Activated CD4-positive, alpha-beta T cell treated with anti-CD3 and anti-CD28 coated beads, Interleukin-2, amount 10 ng/mL, durations not matched to agents 7 days and 5 days (primary cell): ENCODE measurements around the gene DNAJC13. TPM values are rescaled to one million over a fixed set of nuclear protein-coding genes. Genes with fewer than 3 reads are reported as not detected.

Experiments
- CTCF ChIA-PET: fragments of 350-600 bp; sonication (Branson Sonifier 250); formaldehyde crosslinking; loops from one replicate; lab custom pipeline; 2021; ENCODE audit warnings: antibody characterized with exemption; lab: Charles Lee
- POLR2A ChIA-PET: fragments of 350-600 bp; sonication (Branson Sonifier 250); formaldehyde crosslinking; loops from one replicate; lab custom pipeline; 2021; ENCODE audit warnings: antibody characterized with exemption; lab: Charles Lee
- DNase-seq: peaks from one replicate; pipeline ENCODE4 v3.0.0-alpha.2; 2020
- H3K27ac Mint-ChIP-seq: one replicate; pipeline ENCODE4 v1.8.0; 2021; ENCODE audit warnings: mild to moderate bottlenecking, moderate library complexity, mixed read lengths
- H3K27me3 Mint-ChIP-seq: one replicate; pipeline ENCODE4 v1.8.0; 2021; ENCODE audit warnings: mixed read lengths
- H3K36me3 Mint-ChIP-seq: one replicate; pipeline ENCODE4 v1.8.0; 2021; ENCODE audit warnings: low read depth, mixed read lengths
- H3K4me1 Mint-ChIP-seq: one replicate; pipeline ENCODE4 v1.8.0; 2021; ENCODE audit warnings: mixed read lengths
- H3K4me3 Mint-ChIP-seq: one replicate; pipeline ENCODE4 v1.8.0; 2021; ENCODE audit warnings: mild to moderate bottlenecking, moderate library complexity, mixed read lengths
- H3K9me3 Mint-ChIP-seq: one replicate; pipeline ENCODE4 v1.8.0; 2021; ENCODE audit warnings: mixed read lengths
- total RNA-seq, 2 experiments: library from RNA; stranded (reverse); gene quantifications; one replicate each; pipeline ENCODE4 v1.2.3, GENCODE V29; 2021

The DNAJC13 gene
- total RNA-seq, 2 experiments from 2014 or later = 37.3 to 38.6 TPM

DNA sequence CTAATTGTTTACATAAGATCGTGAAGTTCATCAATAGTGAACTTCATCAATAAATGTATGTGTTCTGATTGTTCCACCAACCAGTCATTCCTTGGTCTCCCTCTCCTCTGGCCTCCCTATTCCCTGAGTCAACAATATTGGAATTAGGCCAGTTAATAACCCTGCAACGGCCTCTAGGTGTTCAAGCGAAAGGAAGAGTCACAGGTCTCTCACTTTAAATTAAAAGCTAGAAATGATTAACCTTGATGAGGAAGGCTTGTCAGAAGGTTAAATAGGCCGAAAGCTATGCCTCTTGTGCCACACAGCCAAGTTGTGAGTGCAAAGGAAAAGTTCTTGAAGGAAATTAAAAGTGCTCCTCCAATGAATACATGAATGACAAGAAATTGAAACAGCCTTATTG, 90.4 kb downstream of the DNAJC13 start:
- CTCF ChIA-PET = interaction anchor here (1.0 kb wide), 1 partner anchor 15 kb away, joined by 3 read pairs; no protein-coding TSS in a partner anchor
- DNase-seq = no peak
- no peaks in the 10 kb centered on the region for H3K27me3 Mint-ChIP-seq
- POLR2A ChIA-PET = no interaction called here
- no peaks in the 10 kb centered on the region for H3K9me3 Mint-ChIP-seq
- H3K4me3 Mint-ChIP-seq = no peak overlapping the region
- H3K4me1 Mint-ChIP-seq = no peaks in the 10 kb centered on the region
- H3K36me3 Mint-ChIP-seq = peaks cover 44% of the 10 kb centered on the region
- no peak overlapping the region for H3K27ac Mint-ChIP-seq

DNA sequence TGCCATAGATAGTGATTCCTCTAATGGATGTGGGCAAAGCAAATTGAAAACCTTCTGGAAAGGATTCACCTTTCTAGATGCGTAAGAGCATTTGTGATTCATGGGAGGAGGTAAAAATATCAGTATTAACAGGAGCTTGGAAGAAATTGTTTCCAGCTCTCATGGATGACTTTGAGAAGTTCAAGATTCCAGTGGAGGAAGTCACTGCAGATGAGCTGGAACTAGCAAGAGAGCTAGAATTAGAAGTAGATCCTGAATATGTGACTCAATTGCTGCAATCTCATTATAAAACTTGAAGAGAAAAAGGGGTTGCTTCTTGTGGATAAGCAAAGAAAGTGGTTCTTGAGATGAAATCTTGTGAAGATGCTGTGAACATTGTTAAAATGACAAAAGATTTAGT, 91.8 kb downstream of the DNAJC13 start:
- ChIA-PET CTCF (interaction anchor here (0.7 to 1.5 kb wide), 3 partner anchors 17 to 104 kb away, joined by 3 to 4 read pairs (median 3); no protein-coding TSS in a partner anchor), POLR2A (no interaction called here)
- DNase-seq = no peak
- Mint-ChIP-seq H3K27me3 (no peaks in the 10 kb centered on the region), H3K9me3 (no peaks in the 10 kb centered on the region), H3K4me1 (no peaks in the 10 kb centered on the region), H3K4me3 (no peak overlapping the region), H3K27ac (no peak overlapping the region), H3K36me3 (peaks cover 42% of the 10 kb centered on the region)

DNA sequence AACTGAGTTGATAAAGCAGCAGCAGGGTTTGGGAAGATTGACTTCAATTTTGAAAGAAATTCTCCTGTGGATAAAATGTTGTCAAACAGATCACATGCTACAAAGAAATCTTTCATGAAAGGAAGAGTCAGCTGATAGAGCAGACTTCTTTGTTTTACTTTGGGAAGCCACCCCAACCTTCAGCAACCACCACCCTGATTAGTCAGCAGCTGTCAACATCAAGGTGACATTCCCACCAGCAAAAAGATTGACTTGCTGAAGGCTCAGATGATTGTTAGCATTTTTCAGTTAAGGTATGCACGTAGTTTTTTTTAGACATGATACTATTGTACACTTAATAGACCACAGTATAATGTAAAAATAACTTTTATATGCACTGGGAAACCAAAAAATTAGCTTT, 92.2 kb downstream of the DNAJC13 start:
- Mint-ChIP-seq H3K36me3 (peaks cover 44% of the 10 kb centered on the region), H3K27ac (no peak overlapping the region), H3K27me3 (no peaks in the 10 kb centered on the region), H3K4me3 (no peak overlapping the region), H3K4me1 (no peaks in the 10 kb centered on the region), H3K9me3 (no peaks in the 10 kb centered on the region)
- ChIA-PET CTCF (interaction anchor here (0.7 to 1.5 kb wide), 4 partner anchors 17 to 104 kb away, joined by 3 to 4 read pairs (median 3); no protein-coding TSS in a partner anchor), POLR2A (no interaction called here)
- DNase-seq = no peak

DNA sequence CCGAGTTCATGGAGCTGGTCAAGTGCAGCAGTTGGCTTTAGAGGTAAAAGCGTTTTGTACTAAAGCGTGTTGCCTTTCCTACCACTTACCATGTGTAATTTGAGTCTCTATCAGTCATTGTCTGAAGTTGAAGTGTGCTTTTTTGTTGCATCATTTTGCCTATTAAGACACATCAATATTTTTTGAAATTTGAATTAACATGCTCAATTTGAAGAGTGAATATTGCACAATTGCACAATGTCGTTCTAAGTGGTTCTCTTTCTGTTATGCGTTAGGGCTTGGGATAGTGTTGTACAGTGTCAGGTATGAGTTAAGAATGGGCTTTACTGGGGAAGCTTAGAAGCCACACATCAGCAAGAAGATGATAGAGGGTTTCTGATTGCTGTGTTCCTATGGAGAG, 95.8 kb downstream of the DNAJC13 start:
- H3K27ac Mint-ChIP-seq = no peak overlapping the region
- H3K4me3 Mint-ChIP-seq = no peak overlapping the region
- no peaks in the 10 kb centered on the region for H3K27me3 Mint-ChIP-seq
- no peak for DNase-seq
- peaks cover 37% of the 10 kb centered on the region for H3K36me3 Mint-ChIP-seq
- no peaks in the 10 kb centered on the region for H3K4me1 Mint-ChIP-seq
- ChIA-PET CTCF (interaction anchor here (0.8 to 1.4 kb wide), 2 partner anchors 13 to 14 kb away, joined by 3 read pairs; no protein-coding TSS in a partner anchor), POLR2A (no interaction called here)
- H3K9me3 Mint-ChIP-seq = no peaks in the 10 kb centered on the region

DNA sequence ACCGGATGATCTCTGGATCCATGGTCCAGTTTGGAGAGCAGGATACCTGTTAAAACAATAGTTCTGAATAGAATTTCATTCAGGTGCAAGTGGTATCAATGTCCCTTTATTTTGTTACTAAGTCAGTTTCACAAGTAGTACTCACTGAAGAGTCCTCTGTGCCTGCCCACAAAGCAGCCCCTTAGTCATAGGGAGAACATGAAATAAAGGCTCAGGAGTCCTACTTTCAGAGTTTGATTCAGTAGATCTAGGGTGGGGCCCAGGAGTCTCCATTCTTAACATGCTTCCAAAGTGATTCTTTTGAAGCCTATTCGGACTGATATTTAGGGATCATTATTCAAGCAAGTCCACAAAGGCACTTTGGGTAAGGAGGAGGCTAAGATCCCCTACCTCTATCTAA, 100.0 kb downstream of the DNAJC13 start:
- H3K4me3 Mint-ChIP-seq = no peak overlapping the region
- no peaks in the 10 kb centered on the region for H3K27me3 Mint-ChIP-seq
- H3K36me3 Mint-ChIP-seq = peaks cover 53% of the 10 kb centered on the region
- no peaks in the 10 kb centered on the region for H3K9me3 Mint-ChIP-seq
- H3K27ac Mint-ChIP-seq = no peak overlapping the region
- CTCF ChIA-PET = no interaction called here
- H3K4me1 Mint-ChIP-seq = peaks cover 10% of the 10 kb centered on the region
- DNase-seq = no peak
- POLR2A ChIA-PET = no interaction called here

DNA sequence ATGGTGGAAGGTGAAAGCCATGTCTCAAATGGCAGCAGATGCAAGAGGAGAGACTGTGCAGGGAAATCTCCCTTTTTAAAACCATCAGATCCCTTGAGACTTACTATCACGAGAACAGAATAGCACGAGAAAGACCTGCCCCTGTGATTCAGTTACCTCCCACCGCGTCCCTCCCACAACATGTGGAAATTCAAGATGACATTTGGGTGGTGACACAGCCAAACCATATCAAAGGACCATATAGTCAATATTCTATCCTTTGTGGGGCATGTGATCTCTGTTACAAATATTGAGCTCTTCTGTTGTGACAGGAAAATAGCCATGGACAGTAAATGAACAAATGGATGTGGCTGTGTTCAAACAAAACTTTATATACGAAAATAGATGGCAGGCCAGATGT, 102.6 kb downstream of the DNAJC13 start:
- peaks cover 62% of the 10 kb centered on the region for H3K36me3 Mint-ChIP-seq
- no peaks in the 10 kb centered on the region for H3K9me3 Mint-ChIP-seq
- POLR2A ChIA-PET = no interaction called here
- no peak overlapping the region for H3K4me3 Mint-ChIP-seq
- no peak overlapping the region for H3K27ac Mint-ChIP-seq
- no peaks in the 10 kb centered on the region for H3K27me3 Mint-ChIP-seq
- CTCF ChIA-PET = interaction anchor here (1.6 kb wide), 1 partner anchor 10 kb away, joined by 3 read pairs; no protein-coding TSS in a partner anchor
- H3K4me1 Mint-ChIP-seq = peaks cover 16% of the 10 kb centered on the region
- no peak for DNase-seq

DNA sequence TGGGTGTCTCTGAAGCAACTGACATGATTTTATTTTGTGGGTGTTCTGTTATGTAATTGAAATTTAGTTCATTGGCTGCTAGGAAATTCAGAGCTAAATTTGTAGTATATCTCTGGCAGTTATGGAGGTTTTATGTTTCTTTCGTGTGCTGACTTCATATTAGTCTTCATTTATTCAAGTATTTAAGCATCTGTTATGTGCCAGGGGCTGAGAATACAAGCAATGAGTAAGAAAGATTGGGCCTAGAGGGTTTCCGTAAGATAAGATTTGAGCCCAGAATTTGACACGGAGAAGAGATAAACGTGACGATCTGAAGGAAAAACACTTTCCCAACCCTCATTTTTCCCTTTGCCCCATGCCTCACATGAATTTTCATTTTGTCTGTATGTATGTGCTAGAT, 104.6 kb downstream of the DNAJC13 start:
- CTCF ChIA-PET = interaction anchor here (1.6 kb wide), 1 partner anchor 9 kb away, joined by 3 read pairs; no protein-coding TSS in a partner anchor
- Mint-ChIP-seq H3K4me3 (no peak overlapping the region), H3K27me3 (no peaks in the 10 kb centered on the region), H3K27ac (peak overlapping the region; percentile 61), H3K36me3 (peaks cover 68% of the 10 kb centered on the region), H3K4me1 (peaks cover 16% of the 10 kb centered on the region), H3K9me3 (no peaks in the 10 kb centered on the region)
- POLR2A ChIA-PET = interaction anchor here (0.7 kb wide), 1 partner anchor 99 kb away, joined by 3 read pairs; no protein-coding TSS in a partner anchor
- DNase-seq = no peak

DNA sequence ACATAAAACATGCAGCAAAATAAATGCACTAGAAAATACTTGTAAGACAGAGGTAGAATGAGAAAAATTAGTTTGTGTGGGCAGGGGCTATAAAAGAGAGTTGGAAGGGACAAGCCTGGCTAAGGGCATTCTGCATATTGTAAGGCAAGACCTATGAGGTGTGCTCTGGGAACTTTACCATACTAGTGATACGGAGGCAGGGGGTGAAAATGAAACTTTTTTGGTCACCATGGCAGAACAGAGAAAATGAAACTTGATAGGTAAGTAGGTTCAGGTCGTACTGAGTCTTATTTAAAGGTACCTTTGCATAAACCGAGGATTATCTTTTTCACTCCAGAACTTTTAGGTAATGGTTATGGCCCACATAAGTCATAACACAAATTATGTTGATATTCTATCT, 105.1 kb downstream of the DNAJC13 start:
- H3K4me1 Mint-ChIP-seq = peaks cover 16% of the 10 kb centered on the region
- CTCF ChIA-PET = no interaction called here
- peak; percentile 33 for DNase-seq
- peaks cover 65% of the 10 kb centered on the region for H3K36me3 Mint-ChIP-seq
- H3K4me3 Mint-ChIP-seq = no peak overlapping the region
- POLR2A ChIA-PET = interaction anchor here (0.7 kb wide), 1 partner anchor 100 kb away, joined by 3 read pairs; no protein-coding TSS in a partner anchor
- H3K9me3 Mint-ChIP-seq = no peaks in the 10 kb centered on the region
- no peaks in the 10 kb centered on the region for H3K27me3 Mint-ChIP-seq
- H3K27ac Mint-ChIP-seq = peak overlapping the region; percentile 61

DNA sequence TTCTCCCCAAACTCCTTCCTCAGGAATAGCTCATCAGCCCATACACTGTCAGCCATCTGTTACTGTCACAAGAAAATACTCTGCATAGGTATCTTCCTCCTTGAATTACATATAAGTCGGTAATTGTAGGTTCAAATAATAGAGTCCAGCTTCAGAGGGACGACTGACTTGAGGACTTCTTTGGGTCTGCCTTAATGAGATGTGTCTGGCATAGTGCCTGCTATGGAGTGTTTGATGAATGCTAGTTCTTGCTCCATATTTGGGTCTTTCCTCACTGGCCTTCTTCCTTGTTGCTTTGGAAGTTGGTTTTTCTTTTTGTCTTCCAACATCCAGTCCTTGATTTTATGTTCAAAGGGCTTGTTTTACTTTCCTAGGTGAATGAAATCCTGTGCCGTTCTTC, 113.3 kb downstream of the DNAJC13 start:
- Mint-ChIP-seq H3K9me3 (no peaks in the 10 kb centered on the region), H3K27ac (no peak overlapping the region), H3K36me3 (peaks cover 32% of the 10 kb centered on the region), H3K27me3 (no peaks in the 10 kb centered on the region), H3K4me3 (no peak overlapping the region), H3K4me1 (no peaks in the 10 kb centered on the region)
- POLR2A ChIA-PET = no interaction called here
- DNase-seq = no peak
- CTCF ChIA-PET = interaction anchor here (0.9 to 1.1 kb wide), 2 partner anchors 10 to 112 kb away, joined by 3 to 5 read pairs; no protein-coding TSS in a partner anchor

DNA sequence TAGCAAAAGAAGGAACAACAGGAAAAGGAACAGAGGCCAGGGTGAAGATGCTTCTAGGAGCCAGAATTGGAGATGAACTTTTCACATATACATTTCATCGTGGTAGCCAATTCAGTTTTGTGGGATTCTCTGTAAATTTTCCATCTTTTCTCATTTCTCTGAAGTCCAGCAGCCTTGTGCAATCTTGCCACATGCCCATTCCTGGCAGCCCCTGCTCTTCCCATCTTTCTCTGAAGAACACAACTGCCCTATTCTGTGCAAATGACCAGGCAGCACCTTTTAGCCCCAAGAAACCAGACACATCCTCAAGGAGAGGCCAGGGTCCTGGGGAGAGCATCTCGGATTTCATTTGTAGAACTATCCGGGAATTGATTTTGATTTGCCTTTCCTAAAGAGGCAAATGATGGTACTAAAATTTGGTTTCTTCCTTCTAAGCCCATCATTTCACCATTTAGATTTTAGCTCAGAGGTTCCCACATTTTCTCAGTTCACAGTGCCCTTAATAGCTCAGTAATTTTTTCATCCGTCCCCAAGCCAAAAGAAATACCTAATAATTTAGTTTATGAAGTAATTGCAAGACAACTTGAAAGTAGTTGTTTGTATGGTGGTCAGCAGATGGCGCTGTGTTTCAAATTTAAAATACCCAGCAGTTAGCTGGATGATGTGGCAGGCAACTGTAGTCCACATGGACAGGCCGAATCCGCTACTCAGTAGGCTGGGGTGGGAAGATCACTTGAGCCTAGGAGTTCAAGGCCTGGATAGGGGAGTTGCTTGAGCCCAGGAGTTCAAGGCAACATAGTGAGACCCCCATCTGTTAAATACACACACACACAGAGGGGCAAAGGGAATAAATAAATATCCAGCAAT, 118.5 kb downstream of the DNAJC13 start:
- Mint-ChIP-seq H3K36me3 (peaks cover 28% of the 10 kb centered on the region), H3K4me1 (no peaks in the 10 kb centered on the region), H3K27me3 (no peaks in the 10 kb centered on the region), H3K9me3 (no peaks in the 10 kb centered on the region), H3K27ac (no peak overlapping the region), H3K4me3 (no peak overlapping the region)
- CTCF ChIA-PET = interaction anchor here (0.6 to 3.1 kb wide), 7 partner anchors 8 to 106 kb away, joined by 3 to 16 read pairs (median 4); no protein-coding TSS in a partner anchor
- POLR2A ChIA-PET = no interaction called here
- peak; percentile 65 for DNase-seq

DNA sequence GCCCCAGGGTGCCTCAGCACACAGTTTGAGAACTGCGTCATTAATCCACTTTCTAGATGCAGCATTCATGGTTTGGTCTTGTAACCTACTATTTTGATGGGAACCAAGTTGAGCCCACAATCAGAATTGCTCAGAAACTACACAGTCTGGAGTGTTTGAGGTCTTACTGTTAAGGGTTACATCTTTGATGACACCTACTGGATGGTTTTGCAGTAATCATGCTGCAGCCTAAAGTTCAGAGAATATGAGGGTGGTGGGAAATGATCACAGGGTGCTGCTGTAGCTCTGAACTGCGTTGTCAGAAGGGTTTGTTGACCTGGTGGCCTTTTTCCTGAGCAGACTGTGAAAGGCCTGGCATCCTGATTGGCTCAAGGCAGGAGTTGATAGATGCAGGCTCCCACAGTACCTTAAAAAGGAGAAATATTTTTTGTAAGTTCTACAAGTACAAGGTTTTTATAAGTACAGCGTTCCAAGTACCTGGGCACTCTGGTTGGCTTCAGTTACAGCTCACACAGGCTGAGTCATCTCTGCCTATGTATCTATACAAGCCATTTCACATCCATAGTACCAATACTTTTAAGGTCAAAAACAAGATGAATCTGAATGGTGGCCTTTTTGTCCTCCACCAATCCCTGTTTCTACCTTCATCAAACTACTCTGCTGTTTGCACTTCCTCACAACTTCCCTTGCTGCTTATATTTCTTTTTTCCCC, 119.3 kb downstream of the DNAJC13 start:
- ChIA-PET POLR2A (no interaction called here), CTCF (interaction anchor here (0.9 to 3.1 kb wide), 7 partner anchors 9 to 106 kb away, joined by 3 to 16 read pairs (median 4); no protein-coding TSS in a partner anchor)
- Mint-ChIP-seq H3K4me1 (no peaks in the 10 kb centered on the region), H3K27me3 (no peaks in the 10 kb centered on the region), H3K4me3 (no peak overlapping the region), H3K36me3 (peaks cover 22% of the 10 kb centered on the region), H3K27ac (no peak overlapping the region), H3K9me3 (no peaks in the 10 kb centered on the region)
- DNase-seq = no peak

DNA sequence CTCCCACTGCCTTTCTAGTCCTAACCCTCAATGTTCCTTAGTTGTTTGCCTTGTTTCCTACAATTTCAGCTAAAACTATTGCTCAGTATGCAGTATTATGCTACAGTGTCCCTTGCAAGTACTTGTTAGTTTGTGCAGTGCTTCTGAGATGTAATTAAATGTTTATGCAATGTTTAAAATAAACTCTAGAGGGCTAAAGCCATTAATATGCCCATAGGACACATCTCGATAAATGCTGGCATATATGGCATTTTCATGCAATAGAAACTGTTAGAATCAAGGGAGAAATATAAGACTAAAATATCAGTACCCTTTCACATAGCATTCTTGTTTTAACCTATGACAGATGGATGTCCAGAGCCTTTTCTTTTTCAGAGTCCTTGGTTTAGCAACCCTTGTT, 120.0 kb downstream of the DNAJC13 start:
- Mint-ChIP-seq H3K4me1 (peaks cover 5% of the 10 kb centered on the region), H3K9me3 (no peaks in the 10 kb centered on the region), H3K27ac (no peak overlapping the region), H3K27me3 (no peaks in the 10 kb centered on the region), H3K4me3 (no peak overlapping the region), H3K36me3 (peaks cover 25% of the 10 kb centered on the region)
- no peak for DNase-seq
- POLR2A ChIA-PET = no interaction called here
- CTCF ChIA-PET = interaction anchor here (1.1 to 3.1 kb wide), 3 partner anchors 13 to 105 kb away, joined by 3 to 16 read pairs (median 3); no protein-coding TSS in a partner anchor
